PC-9 (cell line): ENCODE data around the gene RMI2. TPM values are rescaled to one million over a fixed set of nuclear protein-coding genes. Genes with fewer than 3 reads are reported as not detected.

Experiments
- BruUV-seq: library from RNA; stranded (reverse); fragments of 400-500 nt; replicated peaks from 2 replicates; lab custom pipeline; 2021; lab: Mats Ljungman, UMichigan
- CTCF ChIA-PET: fragments of 300-600 bp; sonication (Branson Sonifier 250); formaldehyde crosslinking; loops from one replicate; lab custom pipeline; 2022; ENCODE audit warnings: antibody characterized with exemption; lab: Charles Lee
- POLR2A ChIA-PET: fragments of 300-600 bp; sonication (Branson Sonifier 250); formaldehyde crosslinking; loops from one replicate; lab custom pipeline; 2022; ENCODE audit warnings: antibody characterized with exemption; ENCODE audit not compliant: unreplicated experiment; lab: Charles Lee
- DNase-seq, 2 experiments: peaks; one replicate each; pipeline versions ENCODE4 v3.0.0 to v3.0.0-alpha.2; 2015 to 2022; ENCODE audit warnings: mixed read lengths in 1 of 2
- H2AFZ ChIP-seq: fragments of 200-600 bp; sonication (generic); 2 replicates; pipeline ENCODE4 v1.8.1; 2017; ENCODE audit warnings: antibody characterized with exemption
- H3F3A ChIP-seq: fragments of 200-600 bp; sonication (generic); 2 replicates; pipeline ENCODE4 v1.8.1; 2017; ENCODE audit warnings: antibody characterized with exemption, mild to moderate bottlenecking, low read depth; ENCODE audit not compliant: insufficient read depth
- H3K27ac ChIP-seq: fragments of 200-600 bp; sonication (generic); 2 replicates; pipeline ENCODE4 v1.6.1; 2016; ENCODE audit warnings: mixed run types
- H3K27me3 ChIP-seq: fragments of 200-600 bp; sonication (generic); 2 replicates; pipeline ENCODE4 v1.6.1; 2016; ENCODE audit warnings: low read depth, mixed run types; ENCODE audit not compliant: insufficient read depth
- H3K36me3 ChIP-seq: fragments of 200-600 bp; sonication (generic); 2 replicates; pipeline ENCODE4 v1.6.1; 2016; ENCODE audit warnings: low read depth, mixed run types
- H3K4me1 ChIP-seq: fragments of 200-600 bp; sonication (generic); replicated peaks from 2 replicates; pipeline ENCODE4 v1.6.1; 2016; ENCODE audit warnings: mixed run types; ENCODE audit not compliant: insufficient read depth
- H3K4me2 ChIP-seq: fragments of 200-600 bp; sonication (generic); 2 replicates; pipeline ENCODE4 v1.6.1; 2017; ENCODE audit warnings: mixed run types
- H3K4me3 ChIP-seq: fragments of 200-600 bp; sonication (generic); 2 replicates; pipeline ENCODE4 v1.6.1; 2016; ENCODE audit warnings: mixed run types
- H3K79me2 ChIP-seq: fragments of 200-600 bp; sonication (generic); 2 replicates; pipeline ENCODE4 v1.6.1; 2017; ENCODE audit warnings: low read depth, mixed run types
- H3K9me2 ChIP-seq: fragments of 200-600 bp; sonication (generic); 2 replicates; pipeline ENCODE4 v1.8.1; 2017; ENCODE audit warnings: mild to moderate bottlenecking; ENCODE audit not compliant: insufficient read depth
- H3K9me3 ChIP-seq: fragments of 200-600 bp; sonication (generic); 2 replicates; pipeline ENCODE4 v1.8.1; 2016; ENCODE audit warnings: low read depth; ENCODE audit not compliant: insufficient read depth
- H4K20me1 ChIP-seq: fragments of 200-600 bp; sonication (generic); 2 replicates; pipeline ENCODE4 v1.8.1; 2017; ENCODE audit not compliant: insufficient read depth
- CTCF ChIP-seq: fragments of 200-600 bp; sonication (generic); conservative IDR thresholded peaks from 2 replicates; pipeline ENCODE4 v1.6.1; 2017; ENCODE audit warnings: mixed run types, antibody characterized with exemption, mild to moderate bottlenecking, moderate library complexity
- EZH2 ChIP-seq: fragments of 200-600 bp; sonication (generic); IDR thresholded peaks from 2 replicates; pipeline ENCODE4 v1.8.0; 2017; ENCODE audit warnings: antibody characterized with exemption, low read depth
- intact Hi-C: fragments of 100-400 bp; cut with micrococcal nuclease; formaldehyde crosslinking; loops from one replicate; pipeline ENCODE4 v1.10.0; 2022; ENCODE audit not compliant: unreplicated experiment
- total RNA-seq: library from RNA; stranded (reverse); gene quantifications from 2 replicates; pipeline ENCODE4 v1.2.3, GENCODE V29; 2021

The RMI2 gene
- total RNA-seq, 1 experiment from 2014 or later = 38.0 TPM

GRCh38 chr16:11326737-11327276, 18.5 kb upstream of the RMI2 start:
- Histone ChIP-seq H3K27ac (no peak overlapping the region), H3F3A (peaks cover 15% of the 10 kb centered on the region; the same call in 1 of the 2 replicates), H2AFZ (no peak overlapping the region), H3K9me3 (no peaks in the 10 kb centered on the region), H3K4me3 (no peak overlapping the region), H3K27me3 (no peaks in the 10 kb centered on the region), H3K79me2 (no peaks in the 10 kb centered on the region), H3K36me3 (no peaks in the 10 kb centered on the region), H4K20me1 (no peaks in the 10 kb centered on the region), H3K4me1 (peaks cover 11% of the 10 kb centered on the region), H3K9me2 (no peaks in the 10 kb centered on the region), H3K4me2 (no peak overlapping the region)
- no peak for DNase-seq
- intact Hi-C loops = loop anchor here (5.0 kb wide), 1 partner anchor 70 kb away; the partner anchor contains the start of gene SOCS1
- ChIA-PET CTCF (no interaction called here), POLR2A (interaction anchor here (0.5 to 0.6 kb wide), 2 partner anchors 20 to 52 kb away, joined by 3 to 4 read pairs; no protein-coding TSS in a partner anchor)
- no TSS peak for BruUV-seq
- TF ChIP-seq EZH2 (no peak), CTCF (no peak)

DNA sequence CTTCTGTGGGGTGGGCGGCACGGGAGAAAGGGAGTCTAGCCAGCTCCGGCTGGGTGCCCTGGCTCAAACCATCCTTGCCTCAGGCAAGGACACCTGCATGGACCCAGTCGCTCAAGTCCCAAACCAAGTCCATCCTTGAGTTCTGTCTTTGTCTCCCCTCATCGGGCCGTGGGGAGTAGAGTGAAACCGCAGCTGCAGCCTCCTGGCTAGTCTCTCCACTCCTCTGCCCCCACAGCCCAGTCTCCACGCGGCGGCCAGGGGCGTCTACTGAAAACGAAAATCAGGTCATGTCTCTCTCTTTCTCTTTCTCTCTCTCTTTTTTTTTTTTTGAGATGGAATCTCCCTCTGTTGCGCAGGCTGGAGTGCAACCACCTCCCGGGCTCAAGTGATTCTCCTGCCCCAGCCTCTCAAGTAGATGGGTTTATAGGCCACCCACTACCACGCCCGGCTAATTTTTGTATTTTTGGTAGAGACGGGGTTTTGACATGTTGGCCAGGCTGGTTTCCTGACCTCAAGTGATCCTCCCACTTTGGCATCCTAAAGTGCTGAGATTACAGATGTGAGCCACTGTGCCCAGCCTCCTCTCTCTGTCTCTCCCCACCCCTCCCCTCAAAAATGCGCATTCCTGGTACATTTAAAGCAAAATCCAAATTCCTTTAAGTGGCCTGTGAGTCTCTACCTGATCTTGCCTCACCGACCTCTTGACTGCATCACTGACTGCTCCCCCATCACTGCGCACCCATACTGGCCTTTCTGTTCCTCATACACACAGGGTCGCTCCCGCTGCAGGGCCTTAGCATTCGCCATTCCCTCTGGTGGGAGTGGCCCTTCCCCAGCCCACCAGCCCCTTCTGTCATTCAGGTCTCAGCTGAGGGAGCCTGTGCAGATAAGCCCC, 17.7 kb upstream of the RMI2 start:
- intact Hi-C loops = loop anchor here (5.0 kb wide), 1 partner anchor 70 kb away; the partner anchor contains the start of gene SOCS1
- Histone ChIP-seq H4K20me1 (no peaks in the 10 kb centered on the region), H3K4me3 (no peak overlapping the region), H3K27ac (no peak overlapping the region), H3K9me2 (no peaks in the 10 kb centered on the region), H3F3A (peaks cover 15% of the 10 kb centered on the region; the same call in 1 of the 2 replicates), H3K36me3 (no peaks in the 10 kb centered on the region), H3K27me3 (no peaks in the 10 kb centered on the region), H3K9me3 (no peaks in the 10 kb centered on the region), H2AFZ (no peak overlapping the region), H3K79me2 (no peaks in the 10 kb centered on the region), H3K4me2 (no peak overlapping the region), H3K4me1 (peaks cover 11% of the 10 kb centered on the region)
- no peak for TF ChIP-seq CTCF
- no peak for TF ChIP-seq EZH2
- ChIA-PET CTCF (interaction anchor here (0.6 kb wide), 1 partner anchor 24 kb away, joined by 3 read pairs; no protein-coding TSS in a partner anchor), POLR2A (interaction anchor here (0.6 kb wide), 1 partner anchor 19 kb away, joined by 3 read pairs; no protein-coding TSS in a partner anchor)
- BruUV-seq = no TSS peak
- no peak for DNase-seq

DNA sequence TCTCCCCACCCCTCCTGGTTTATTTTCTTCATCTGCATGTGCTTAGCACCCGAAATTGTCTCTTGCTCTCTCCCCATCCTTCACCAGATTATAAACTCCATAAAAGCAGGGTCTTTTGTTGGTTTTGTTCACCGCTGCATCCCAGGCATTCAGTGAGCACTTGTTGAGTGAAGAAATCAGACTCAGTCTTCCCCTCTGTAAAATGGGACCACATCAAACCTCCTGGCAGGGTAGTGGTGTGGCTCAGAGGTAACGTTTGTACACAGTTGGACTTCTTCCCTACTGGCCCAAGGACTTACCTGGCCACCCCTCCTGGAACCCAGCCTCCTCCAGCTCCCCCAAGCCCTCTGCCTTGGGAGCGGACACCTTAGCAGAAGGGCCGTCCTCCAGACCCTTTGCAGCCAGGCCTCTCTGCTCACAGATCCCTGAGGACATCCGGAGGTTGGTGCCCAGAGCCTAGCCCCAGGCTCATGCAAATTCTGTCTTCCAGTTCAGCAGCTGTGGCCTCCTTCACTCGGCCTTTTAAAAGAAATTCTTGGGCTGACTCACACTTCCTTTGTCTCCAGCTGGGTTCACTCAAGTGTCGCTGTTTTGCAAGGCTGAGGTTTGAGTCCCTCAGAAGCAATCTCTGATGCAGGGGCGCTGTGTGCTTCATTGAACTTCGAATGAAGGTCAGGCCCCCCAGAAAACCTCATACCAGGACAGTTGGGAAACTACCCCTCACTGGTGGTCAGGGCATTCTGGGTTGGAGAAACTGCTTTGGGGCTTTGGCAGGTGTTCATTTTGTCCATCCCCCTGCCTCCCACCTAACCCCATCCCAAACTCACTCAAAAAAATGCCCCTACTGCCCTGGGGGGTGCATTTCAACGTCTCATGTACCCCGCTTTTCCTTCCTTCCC, 16.8 kb upstream of the RMI2 start:
- Histone ChIP-seq H3K79me2 (no peaks in the 10 kb centered on the region), H3K27me3 (no peaks in the 10 kb centered on the region), H3F3A (peaks cover 17% of the 10 kb centered on the region; the same call in 1 of the 2 replicates), H3K27ac (no peak overlapping the region), H3K9me3 (no peaks in the 10 kb centered on the region), H3K4me2 (peak overlapping the region; percentile 66), H3K4me3 (peak overlapping the region; percentile 21; the same call in 1 of the 2 replicates), H3K36me3 (no peaks in the 10 kb centered on the region), H2AFZ (no peak overlapping the region), H4K20me1 (no peaks in the 10 kb centered on the region), H3K9me2 (no peaks in the 10 kb centered on the region), H3K4me1 (peaks cover 15% of the 10 kb centered on the region)
- ChIA-PET CTCF (interaction anchor here (0.6 kb wide), 2 partner anchors 25 to 292 kb away, joined by 3 read pairs; no protein-coding TSS in a partner anchor), POLR2A (no interaction called here)
- peak; percentile 78 to 89 for DNase-seq
- no peak for TF ChIP-seq CTCF
- TF ChIP-seq EZH2 = no peak
- intact Hi-C loops = loop anchor here (5.0 kb wide), 1 partner anchor 71 kb away; the partner anchor contains the start of gene SOCS1
- BruUV-seq = no TSS peak
